Heart right ventricle (tissue), 16 donors: ENCODE data around the gene GOLGA6L10. TPM values are rescaled to one million over a fixed set of nuclear protein-coding genes. Genes with fewer than 3 reads are reported as not detected.
"Not testable (repeated sequence)": the region's sequence is repeated elsewhere in the genome, so short reads cannot be mapped to it uniquely, and the experiment has no call there.

ENCODE experiments used
- ATAC-seq, 8 donors: fragments of 200-7000 bp; cut with Tn5 transposase; one replicate each; pipeline ENCODE4 v1.9.1; 2020; ENCODE audit warnings: mild to moderate bottlenecking in 8 of 8, moderate library complexity in 8 of 8, moderate number of reproducible peaks in 1 of 8
- DNase-seq, 2 donors: peaks; one replicate each; pipeline ENCODE4 v3.0.0-alpha.2; 2020
- H3K27ac ChIP-seq, 10 donors: fragments of 200-600 bp; sonication (generic) in 2 of 10; one replicate each; pipeline versions ENCODE4 v1.5.0 to v1.8.0; 2020 to 2022; ENCODE audit warnings: mild to moderate bottlenecking in 3 of 10
- H3K27me3 ChIP-seq, 7 donors: fragments of 200-600 bp; one replicate each; pipeline ENCODE4 v1.8.0; 2021 to 2022; ENCODE audit warnings: mild to moderate bottlenecking in 2 of 7
- H3K36me3 ChIP-seq, 9 donors: fragments of 200-600 bp; sonication (generic) in 1 of 9; one replicate each; pipeline versions ENCODE4 v1.5.0 to v1.8.0; 2020 to 2022; ENCODE audit warnings: mild to moderate bottlenecking in 2 of 9
- H3K4me1 ChIP-seq, 9 donors: fragments of 200-600 bp; sonication (generic) in 1 of 9; one replicate each; pipeline versions ENCODE4 v1.5.0 to v1.8.0; 2020 to 2022; ENCODE audit warnings: mild to moderate bottlenecking in 4 of 9
- H3K4me3 ChIP-seq, 10 donors: fragments of 200-600 bp; sonication (generic) in 2 of 10; one replicate each; pipeline versions ENCODE4 v1.5.0 to v1.8.0; 2020 to 2022; ENCODE audit warnings: mild to moderate bottlenecking in 7 of 10, moderate library complexity in 2 of 10
- H3K9me3 ChIP-seq, 11 donors: fragments of 200-600 bp in 10 of 11; sonication (generic) in 2 of 11; one replicate each; pipeline versions ENCODE4 v1.5.0 to v1.8.0; 2013 to 2022; ENCODE audit warnings: mild to moderate bottlenecking in 2 of 11, control low read depth in 1 of 11, moderate library complexity in 1 of 11
- CTCF ChIP-seq, 9 donors: fragments of 200-600 bp; sonication (generic) in 2 of 9; IDR thresholded peaks; one replicate each; pipeline versions ENCODE4 v1.5.0 to v1.8.0; 2021 to 2022; ENCODE audit warnings: antibody characterized with exemption in 9 of 9, mild to moderate bottlenecking in 5 of 9, moderate library complexity in 1 of 9
- WGBS, 2 donors: extraction: QIAGEN DNeasy Blood & Tissue Kit; methylation state at CpG; one replicate each; pipeline ENCODE4 v1.1.7; 2013; ENCODE audit warnings: inconsistent platforms in 1 of 2; 5-methylcytosine and 5-hydroxymethylcytosine counted together
- intact Hi-C, 10 donors: fragments of 100-400 bp; cut with DNase I; formaldehyde crosslinking; loops; one replicate each; pipeline versions ENCODE4 v1.11.1 to v1.14.2; 2022
- polyA plus RNA-seq, 2 donors: library from polyadenylated mRNA; stranded (reverse); fragments of 200-250 nt; gene quantifications; one replicate each; pipeline ENCODE4 v1.2.3, GENCODE V29; 2013
- total RNA-seq, 10 donors: library from RNA; stranded (reverse); fragmentation: NEBNext Ultra II Directional in 3 of 10; extraction: Animal tissue kit (Norgen Biotek cat#: 25700) in 3 of 10; gene quantifications; one replicate each; pipeline versions ENCODE4 v1.2.1 to v1.2.4, GENCODE V29; 2021 to 2023
- donor health status: Arrhythmogenic right ventricular cardiomyopathy.
- donor health status: ischemic (EF 13 %, LVEDD 7.1; RV severe dilation, severe dysfunction).
- donor health status: healthy with polysubstance abuse.
- donor health status: DM: no; HTN: yes; CAD: no.
- donor health status: DM: no; HTN: no; CAD: no.
- donor health status: ischemic (EF 25% LVEDD 6.9; RV normal size, moderate dysfunction).
- donor health status: ischemic (EF 25% LVEDD 5.7; RV mildly dilated, moderate dysfunction).
- donor health status: healthy.
- donor health status: DM: yes; HTN: yes; CAD: no.
- donor health status: Ischemic cardiomyopathy.
- donor health status: ischemic (EF 35%, LVEDD 5.7; RV mildly dilated, moderate dysfunction).
- donor health status: nonischemic (EF 11% LVEDD 7.7; RV severe dilation, severe dysfunction).
- donor health status: DM: yes; HTN: yes; CAD: no.
- donor health status: PGD.
- donor health status: ischemic (EF 29% LVEDD 5.4; RV normal size, mild dysfunction).
- donor health status: nonischemic (EF 23%, LVEDD 6.1; RV moderate dilation, normal function).

GOLGA6L10 gene
- total and polyA plus RNA-seq, 12 donors, result 0.34 to 5.3 (median 0.62) TPM

DNA sequence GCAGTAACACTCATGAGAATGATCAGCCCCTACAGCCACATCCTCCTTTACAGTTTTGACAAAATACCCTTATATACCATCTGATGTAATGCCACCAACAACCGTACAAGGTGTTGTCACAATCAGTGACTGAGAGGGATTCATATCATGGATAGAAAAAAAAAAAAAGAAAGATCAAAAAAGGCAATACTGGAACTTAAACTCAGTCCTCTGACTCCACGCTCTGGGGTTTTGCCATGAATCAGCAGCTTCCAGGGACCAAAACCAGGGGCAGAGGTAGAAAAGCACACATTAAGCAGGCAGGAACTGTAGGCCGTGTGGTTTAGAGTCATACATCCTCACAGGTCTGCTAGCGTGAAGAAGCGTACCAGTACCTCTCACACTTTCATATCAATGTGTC lies 1.6 kb downstream of the GOLGA6L10 start:
- H3K27me3 ChIP-seq, ATAC-seq, H3K9me3 ChIP-seq, H3K4me3 ChIP-seq, H3K27ac ChIP-seq, H3K36me3 ChIP-seq, H3K4me1 ChIP-seq, DNase-seq, intact Hi-C loops: not testable (repeated sequence)
- WGBS, 2 donors, result 46 to 64% methylated on average over 2 to 3 of the region's 5 CpGs

DNA sequence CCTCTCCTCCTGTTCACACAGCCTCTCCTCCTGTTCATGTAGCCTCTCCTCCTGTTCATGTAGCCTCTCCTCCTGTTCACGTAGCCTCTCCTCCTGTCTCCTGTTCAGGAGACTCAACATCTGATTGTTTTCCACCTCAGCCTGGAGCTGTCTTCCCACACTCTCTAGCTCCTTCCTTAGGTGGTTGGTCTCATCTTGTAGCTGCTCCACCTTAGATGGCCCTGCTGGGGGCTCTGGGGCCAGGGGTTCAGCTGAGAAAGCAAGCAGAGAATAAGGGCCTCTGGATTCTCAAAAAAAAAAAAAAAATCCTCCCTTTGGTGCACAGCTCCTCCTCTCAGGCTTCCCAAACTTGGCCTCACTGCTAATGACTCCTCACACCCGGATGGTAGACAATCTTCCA lies 4.1 kb downstream of the GOLGA6L10 start:
- ATAC-seq, H3K27ac ChIP-seq, DNase-seq, H3K4me3 ChIP-seq, H3K9me3 ChIP-seq, H3K36me3 ChIP-seq, intact Hi-C loops, H3K4me1 ChIP-seq, H3K27me3 ChIP-seq: not testable (repeated sequence)
- WGBS, 2 donors, result 87 to 92% methylated on average over 1 of the region's 2 CpGs

GRCh38 chr15:82344421-82344820 lies 4.9 kb downstream of the GOLGA6L10 start:
- 86 to 94% methylated on average over 4 to 11 of the region's 12 CpGs for WGBS, 2 donors
- H3K27ac ChIP-seq, H3K9me3 ChIP-seq, H3K36me3 ChIP-seq, ATAC-seq, H3K4me3 ChIP-seq, H3K27me3 ChIP-seq, H3K4me1 ChIP-seq, DNase-seq, intact Hi-C loops: not testable (repeated sequence)

DNA sequence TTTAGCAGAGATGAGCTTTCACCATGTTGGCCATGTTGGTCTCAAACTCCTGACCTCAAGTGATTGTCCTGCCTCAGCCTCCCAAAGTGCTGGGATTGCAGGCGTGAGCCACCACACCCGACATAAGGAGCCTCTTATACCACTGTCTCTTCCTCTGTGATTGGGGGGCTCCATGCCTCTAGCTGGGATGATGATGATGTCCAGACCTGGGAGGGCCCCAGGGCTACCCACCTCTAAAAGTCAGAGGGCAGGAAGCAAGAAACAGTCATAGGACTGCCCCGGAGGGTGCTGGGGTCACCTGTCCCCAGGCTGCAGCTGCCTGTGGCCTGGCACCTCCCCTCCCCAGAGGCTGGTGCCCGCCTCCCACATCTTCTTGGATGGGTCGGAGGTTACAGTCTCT lies 5.4 kb downstream of the GOLGA6L10 start:
- H3K4me3 ChIP-seq, H3K27me3 ChIP-seq, ATAC-seq, intact Hi-C loops, H3K27ac ChIP-seq, H3K36me3 ChIP-seq, H3K4me1 ChIP-seq, DNase-seq, H3K9me3 ChIP-seq: not testable (repeated sequence)
- WGBS, 2 donors, result 90 to 95% methylated on average over 1 to 2 of the region's 5 CpGs

- not testable (repeated sequence) for ATAC-seq
- peak in 1 of 2 donors; percentile 24 for DNase-seq
Observed at GRCh38 chr15:82342632-82343374, 6.5 kb downstream of the GOLGA6L10 start.

GRCh38 chr15:82338573-82338972 lies 10.7 kb downstream of the GOLGA6L10 start:
- WGBS, 2 donors, result 61% methylated on average over 8 of the region's 8 CpGs
- H3K4me1 ChIP-seq, result peaks cover 0 to 11% (median 0%) of the 10 kb centered on the region in 9 donors
- H3K4me3 ChIP-seq, result not testable (repeated sequence)

More at GRCh38 chr15:82342632-82343374, 6.5 kb downstream of the GOLGA6L10 start:
- H3K27ac ChIP-seq, H3K4me3 ChIP-seq, H3K4me1 ChIP-seq, H3K36me3 ChIP-seq, intact Hi-C loops, H3K27me3 ChIP-seq, H3K9me3 ChIP-seq: not testable (repeated sequence)
- TF ChIP-seq CTCF (IDR thresholded peaks at IDR 0.05), result peak; percentile 23 to 52 (median 36)
- WGBS, 2 donors, result 52 to 58% methylated on average over 8 of the region's 11 CpGs

GRCh38 chr15:82338053-82338452 lies 11.2 kb downstream of the GOLGA6L10 start:
- H3K4me1 ChIP-seq, result peaks cover 0 to 13% (median 2%) of the 10 kb centered on the region in 9 donors
- ATAC-seq, DNase-seq, intact Hi-C loops, H3K27ac ChIP-seq, H3K36me3 ChIP-seq, H3K4me3 ChIP-seq, H3K9me3 ChIP-seq, H3K27me3 ChIP-seq: not testable (repeated sequence)
- WGBS, 2 donors, result 86 to 87% methylated on average over 10 of the region's 11 CpGs

More at GRCh38 chr15:82338573-82338972, 10.7 kb downstream of the GOLGA6L10 start:
- H3K36me3 ChIP-seq, H3K27me3 ChIP-seq, H3K9me3 ChIP-seq, ATAC-seq, intact Hi-C loops, DNase-seq: not testable (repeated sequence)
- H3K27ac ChIP-seq, result peak overlapping the region in 1 of 10 donors; percentile 31

DNA sequence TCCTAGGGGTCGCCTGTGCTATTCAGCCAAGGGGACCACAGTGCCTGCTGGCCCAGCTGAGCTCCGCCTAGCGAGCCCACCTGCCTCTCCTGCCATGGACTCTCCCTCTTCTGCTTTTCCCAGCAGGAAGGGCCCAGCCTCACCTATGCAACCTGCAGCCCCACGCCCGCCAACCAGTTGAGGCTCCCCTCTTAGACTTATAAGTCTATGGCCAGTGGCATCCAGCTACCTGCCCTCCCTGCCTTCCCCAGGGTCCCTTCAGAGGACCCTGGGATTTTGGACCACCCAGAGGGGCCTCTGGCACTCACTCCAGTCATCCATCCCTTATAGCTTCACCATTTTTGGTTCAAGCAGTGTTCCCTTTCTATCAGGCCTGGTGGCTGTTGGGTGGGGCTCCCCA lies 12.2 kb downstream of the GOLGA6L10 start:
- ATAC-seq, H3K9me3 ChIP-seq, intact Hi-C loops, H3K36me3 ChIP-seq, H3K27ac ChIP-seq, H3K4me3 ChIP-seq, DNase-seq, H3K27me3 ChIP-seq: not testable (repeated sequence)
- peaks cover 0 to 18% (median 5%) of the 10 kb centered on the region in 9 donors for H3K4me1 ChIP-seq
- WGBS, 2 donors, result 93 to 98% methylated on average over 3 of the region's 5 CpGs

GRCh38 chr15:82336180-82336647 lies 13.1 kb downstream of the GOLGA6L10 start:
- H3K9me3 ChIP-seq, intact Hi-C loops, H3K27me3 ChIP-seq, H3K4me3 ChIP-seq, DNase-seq, H3K36me3 ChIP-seq, H3K27ac ChIP-seq: not testable (repeated sequence)
- H3K4me1 ChIP-seq, result peaks cover 0 to 18% (median 5%) of the 10 kb centered on the region in 9 donors
- peak in 1 of 8 donors; percentile 14 for ATAC-seq
- WGBS, 2 donors, result 41 to 42% methylated on average over 10 of the region's 10 CpGs

GRCh38 chr15:82335006-82335405 lies 14.3 kb downstream of the GOLGA6L10 start:
- DNase-seq, result peak in 1 of 2 donors; percentile 48

More at GRCh38 chr15:82335006-82335405, 14.3 kb downstream of the GOLGA6L10 start:
- 27 to 74% methylated on average over 2 of the region's 2 CpGs for WGBS, 2 donors
- peak overlapping the region in 2 of 10 donors; percentile 9 to 23 for H3K27ac ChIP-seq
- intact Hi-C loops, H3K4me3 ChIP-seq, H3K36me3 ChIP-seq, H3K27me3 ChIP-seq, H3K9me3 ChIP-seq: not testable (repeated sequence)
- peaks cover 0 to 18% (median 5%) of the 10 kb centered on the region in 9 donors for H3K4me1 ChIP-seq
- peak in 6 of 8 donors; percentile 9 to 63 (median 40) for ATAC-seq
